Raji (cell line): ENCODE data around the gene TOMM20L.

Source experiments
- POLR2A ChIP-seq: IDR thresholded peaks from 2 replicates; pipeline ENCODE4 v1.6.1; 2011; ENCODE audit warnings: low read depth, low read length, control low read depth; ENCODE audit not compliant: insufficient read depth

TOMM20L gene

DNA sequence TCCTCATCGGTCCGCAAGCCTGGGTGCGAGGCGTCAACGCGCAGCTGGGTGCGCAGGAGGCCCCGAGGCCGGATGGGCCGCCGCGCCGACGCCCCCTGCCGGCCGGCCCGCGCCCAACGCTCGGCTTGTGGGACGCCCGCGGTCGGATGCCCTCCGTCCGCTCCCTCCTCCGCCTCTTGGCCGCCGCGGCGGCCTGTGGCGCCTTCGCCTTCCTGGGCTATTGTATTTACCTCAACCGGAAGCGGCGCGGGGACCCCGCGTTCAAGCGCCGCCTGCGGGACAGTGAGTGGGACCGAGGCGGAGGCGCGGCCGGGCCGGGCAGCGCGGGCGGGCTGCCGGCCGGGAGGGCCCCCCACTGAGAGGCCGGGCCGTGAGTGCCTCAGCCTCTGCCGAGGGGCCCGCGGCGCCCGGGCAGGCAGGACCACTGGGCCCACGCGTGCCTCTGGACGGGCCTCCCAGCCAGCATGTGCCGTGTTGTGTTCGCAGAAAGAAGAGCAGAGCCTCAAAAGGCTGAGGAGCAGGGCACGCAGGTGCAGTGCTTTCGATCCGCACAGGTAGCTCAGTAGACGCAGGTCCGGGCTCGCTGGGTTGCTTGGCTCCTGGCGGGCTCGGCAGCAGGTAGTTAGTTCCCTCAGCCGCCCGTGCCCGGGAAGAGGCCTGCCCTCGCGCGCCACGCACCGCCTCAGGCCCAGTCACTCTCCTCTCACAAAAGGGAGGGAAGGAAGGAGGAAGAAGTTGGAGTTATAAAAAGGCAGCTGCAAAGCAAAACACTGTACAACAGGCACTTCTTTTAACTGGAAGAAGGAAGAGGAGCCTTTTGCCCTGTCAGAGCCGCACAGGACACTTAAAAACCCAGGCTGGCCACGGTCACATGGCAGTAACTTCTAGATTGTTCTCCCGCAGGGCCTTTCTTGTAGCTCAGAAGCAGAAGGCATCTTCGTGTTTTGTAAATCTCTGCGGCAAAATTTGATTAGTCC is at the start of gene TOMM20L:
Gene TOMM20L, plus strand, starts transcription at position 119 of the 977 bp plus-strand sequence. Its CDS starts 28 bp downstream, at position 147.
- no peak for TF ChIP-seq POLR2A

DNA sequence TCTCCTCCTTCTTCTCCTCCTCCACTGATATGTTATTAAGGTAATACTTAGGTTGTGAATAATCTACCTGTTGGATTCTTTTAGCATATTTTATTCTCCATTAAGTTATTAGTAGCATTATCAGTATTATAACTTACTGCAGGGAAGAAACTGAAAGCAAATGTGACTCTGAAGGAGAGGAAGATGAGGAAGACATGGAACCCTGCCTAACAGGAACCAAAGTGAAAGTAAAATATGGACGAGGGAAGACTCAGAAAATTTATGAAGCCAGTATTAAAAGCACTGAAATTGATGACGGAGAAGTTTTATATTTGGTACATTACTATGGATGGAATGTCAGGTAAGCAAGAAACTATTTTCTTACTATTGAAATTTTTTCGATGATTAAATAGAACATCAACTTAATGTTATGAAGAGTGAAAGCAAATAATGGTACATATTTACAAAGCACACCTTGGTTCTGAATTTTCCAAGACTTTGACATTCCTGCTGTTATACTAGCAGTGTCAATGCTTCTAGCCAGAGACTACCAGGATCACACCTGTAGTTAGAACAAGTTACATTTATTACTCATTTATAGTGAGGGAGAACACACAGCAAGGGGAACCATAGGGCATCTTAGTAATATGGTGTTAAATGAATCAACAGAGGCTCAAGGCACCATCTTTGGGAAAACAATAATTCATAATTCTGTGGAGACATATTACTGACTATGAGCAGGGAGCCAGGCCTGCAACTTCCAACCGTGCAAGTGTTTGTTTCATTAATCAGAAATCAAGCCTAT is 42.0 kb upstream of the TOMM20L start:
- no peak for TF ChIP-seq POLR2A

DNA sequence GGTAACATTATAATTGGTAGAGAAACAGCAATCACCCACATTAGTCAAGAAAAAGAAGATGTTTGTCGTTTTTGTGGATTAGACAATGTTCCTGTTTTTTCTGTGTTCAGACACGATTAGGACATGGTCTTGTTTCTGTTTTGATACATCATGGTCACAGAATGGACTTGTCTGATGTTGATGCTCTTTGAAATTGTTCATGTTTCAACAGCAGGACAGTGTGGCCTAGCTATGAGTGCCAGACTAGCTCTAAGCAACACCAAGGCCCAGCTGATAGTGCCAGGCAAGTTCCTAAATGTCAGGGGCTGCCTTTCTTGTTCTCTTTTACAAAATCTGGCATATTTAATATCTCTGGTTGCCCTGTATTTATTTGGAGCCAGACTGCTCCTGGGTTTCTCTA is 40.9 kb upstream of the TOMM20L start:
- no peak for TF ChIP-seq POLR2A

DNA sequence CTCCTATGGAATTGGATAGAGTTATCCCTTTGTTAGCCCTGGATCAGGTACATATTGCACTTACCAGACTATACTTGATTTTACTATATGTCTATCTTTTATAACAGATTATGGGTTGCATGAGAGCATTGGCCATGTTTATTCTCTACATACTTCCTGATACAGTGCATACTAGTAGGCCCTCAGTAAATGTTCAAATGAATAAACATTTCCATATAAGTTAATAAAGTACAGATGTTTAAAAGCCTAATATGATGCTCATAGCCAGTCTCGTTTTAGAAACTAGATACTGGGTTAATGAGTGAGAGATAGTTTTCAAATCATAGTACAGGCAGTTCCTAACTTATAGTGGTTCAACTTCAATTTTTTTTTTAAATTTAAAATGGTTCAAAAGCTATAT is 39.5 kb upstream of the TOMM20L start:
- no peak for TF ChIP-seq POLR2A

GRCh38 chr14:58362798-58363412 is 32.8 kb upstream of the TOMM20L start:
- no peak for TF ChIP-seq POLR2A

DNA sequence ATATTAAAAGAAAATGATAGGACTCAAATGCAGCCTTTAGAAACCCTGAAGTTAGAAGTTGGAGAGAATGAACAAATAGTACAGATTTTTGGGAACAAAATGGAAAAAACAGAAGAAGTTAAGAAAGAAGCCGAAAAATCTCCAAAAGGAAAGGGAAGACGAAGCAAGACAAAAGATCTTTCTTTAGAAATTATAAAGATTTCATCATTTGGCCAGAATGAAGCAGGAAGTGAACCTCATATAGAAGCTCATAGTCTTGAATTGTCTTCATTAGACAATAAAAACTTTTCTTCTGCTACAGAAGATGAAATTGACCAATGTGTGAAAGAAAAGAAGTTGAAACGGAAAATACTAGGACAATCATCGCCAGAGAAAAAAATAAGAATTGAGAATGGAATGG is 31.4 kb upstream of the TOMM20L start:
- no peak for TF ChIP-seq POLR2A

DNA sequence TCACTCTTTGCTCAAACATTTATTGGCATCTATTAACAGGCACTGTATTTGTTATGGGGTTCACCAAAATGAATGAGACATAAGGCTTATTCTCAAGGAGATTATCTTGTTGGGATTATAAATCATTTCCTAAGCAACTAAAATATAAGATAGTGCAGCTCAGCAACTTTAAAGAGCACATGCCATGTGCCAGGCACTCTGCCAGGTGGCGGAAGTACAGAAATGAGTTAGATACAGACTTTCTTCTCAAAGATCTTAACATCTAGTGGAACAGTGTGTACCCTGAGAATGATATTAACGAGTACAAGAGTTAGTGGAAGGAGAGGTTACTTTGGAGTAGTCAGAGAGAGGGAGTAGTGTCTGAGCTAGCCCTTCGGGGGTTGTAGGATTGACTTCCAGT is 28.4 kb upstream of the TOMM20L start:
- TF ChIP-seq POLR2A = no peak

GRCh38 chr14:58368956-58369355 is 26.8 kb upstream of the TOMM20L start:
- no peak for TF ChIP-seq POLR2A

GRCh38 chr14:58376791-58377190 is 18.9 kb upstream of the TOMM20L start:
- no peak for TF ChIP-seq POLR2A

- TF ChIP-seq POLR2A = no peak
Measured at GRCh38 chr14:58390830-58391229, 4.9 kb upstream of the TOMM20L start.

GRCh38 chr14:58395562-58395811 is 243 bp upstream of the TOMM20L start:
- no peak for TF ChIP-seq POLR2A

DNA sequence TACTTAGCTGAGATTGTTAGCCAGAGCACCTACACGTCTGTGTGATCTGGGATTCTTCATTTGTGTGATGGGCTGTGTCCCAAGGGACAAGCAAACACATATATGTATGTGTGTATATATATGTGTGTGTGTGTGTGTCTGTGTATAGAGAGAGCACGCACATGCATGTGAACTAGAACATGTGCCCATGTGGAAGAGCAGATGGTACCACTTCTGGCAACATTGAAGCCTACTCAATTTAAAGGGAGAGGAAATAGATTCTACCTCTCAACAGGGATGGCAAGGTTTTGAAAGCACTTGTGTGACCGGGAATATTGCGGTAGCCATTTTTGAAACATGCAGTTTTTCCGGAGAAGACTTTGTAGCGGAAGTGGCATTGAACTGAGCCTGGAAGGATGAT is 1.4 kb downstream of the TOMM20L start:
- TF ChIP-seq POLR2A = no peak

DNA sequence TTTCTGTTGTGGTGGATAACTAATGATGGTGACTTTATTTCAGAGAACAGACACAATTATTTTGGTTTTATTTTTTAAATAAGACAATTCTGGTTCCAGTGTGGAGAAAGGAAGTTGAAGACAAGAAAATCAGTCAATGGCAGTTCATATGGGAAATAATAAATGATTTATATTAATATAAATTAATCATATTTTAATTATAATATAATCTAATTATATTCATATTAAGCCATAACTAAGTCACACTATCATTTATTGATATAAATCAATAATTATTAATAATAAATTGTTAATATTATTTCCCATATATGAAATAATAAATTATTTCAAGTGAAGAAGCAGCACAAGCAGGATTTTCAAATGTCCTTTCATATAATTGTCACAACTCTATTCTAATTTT is 2.8 kb downstream of the TOMM20L start:
- no peak for TF ChIP-seq POLR2A

- TF ChIP-seq POLR2A = no peak
Measured at GRCh38 chr14:58398895-58399294, 3.2 kb downstream of the TOMM20L start.

DNA sequence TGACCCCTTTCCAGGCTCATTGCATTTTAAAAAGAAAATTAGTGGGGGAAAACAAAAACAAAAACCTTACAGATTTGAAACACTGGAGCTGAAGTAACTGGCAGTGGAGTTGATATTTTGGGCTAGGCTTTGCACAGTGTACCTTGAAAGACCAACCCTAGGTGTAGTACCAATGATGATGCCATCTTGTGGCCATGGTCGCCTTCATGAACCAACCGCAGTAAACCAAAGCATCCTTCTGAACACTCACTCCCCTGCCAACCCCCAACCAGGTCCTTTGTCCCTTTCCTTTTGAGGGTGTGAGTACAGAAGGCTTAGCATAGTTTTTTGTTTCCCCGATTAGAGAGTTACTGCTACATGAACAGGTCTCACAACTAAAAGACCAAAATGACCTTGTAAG is 5.9 kb downstream of the TOMM20L start:
- TF ChIP-seq POLR2A = no peak
